IPS-18a (cell line): ENCODE results near the gene DCAKD.

Source experiments
- H3K27ac ChIP-seq: one replicate; pipeline ENCODE4 v1.5.1; 2013; ENCODE audit warnings: low read length
- H3K27me3 ChIP-seq: one replicate; pipeline ENCODE4 v1.6.1; 2013; ENCODE audit warnings: mild to moderate bottlenecking, low read length; ENCODE audit not compliant: control insufficient read depth, insufficient read depth
- H3K36me3 ChIP-seq: one replicate; pipeline ENCODE4 v1.6.1; 2013; ENCODE audit warnings: low read depth, low read length; ENCODE audit not compliant: control insufficient read depth
- H3K4me1 ChIP-seq: one replicate; pipeline ENCODE4 v1.6.1; 2013; ENCODE audit warnings: low read depth, low read length; ENCODE audit not compliant: control insufficient read depth
- H3K4me3 ChIP-seq: one replicate; pipeline ENCODE4 v1.5.1; 2013; ENCODE audit warnings: low read length
- H3K9ac ChIP-seq: one replicate; pipeline ENCODE4 v1.6.1; 2013; ENCODE audit warnings: mild to moderate bottlenecking, low read length, moderate library complexity
- H3K9me3 ChIP-seq: one replicate; pipeline ENCODE4 v1.6.1; 2013; ENCODE audit warnings: low read depth, low read length; ENCODE audit not compliant: control insufficient read depth

DCAKD gene

DNA sequence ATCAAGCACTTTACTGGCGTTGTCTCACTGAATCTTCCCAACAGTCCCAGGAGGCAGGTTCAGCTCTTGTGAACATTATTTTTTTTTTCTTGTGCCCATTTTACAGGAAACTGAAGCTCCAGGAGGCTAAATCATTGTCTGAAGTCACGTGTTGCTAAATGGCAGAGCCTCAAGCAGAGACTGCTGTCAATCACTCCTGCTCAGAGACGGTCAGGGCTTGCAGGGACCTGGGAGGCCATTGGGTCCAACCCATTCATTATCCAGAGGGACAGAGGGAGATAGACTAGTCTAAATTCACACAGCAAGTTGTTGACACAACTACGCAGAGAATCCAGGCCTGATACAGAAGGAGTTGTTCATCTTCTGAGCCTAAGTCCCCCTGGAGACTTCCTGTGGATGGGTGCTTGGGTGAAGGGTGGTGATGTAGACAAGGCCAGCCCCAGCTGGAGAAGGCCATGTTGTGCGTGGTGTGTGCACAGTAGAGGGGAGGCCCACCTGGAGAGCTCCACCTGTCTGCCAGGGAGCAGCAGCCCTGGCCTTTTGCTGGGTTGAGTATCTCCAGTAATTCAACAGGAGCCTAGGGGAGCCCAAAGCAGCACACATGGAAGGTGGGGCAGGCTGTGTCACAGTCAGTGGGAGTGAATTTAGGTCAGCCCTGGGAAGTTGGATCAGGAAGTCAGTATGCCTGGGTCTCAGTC is 59.0 kb downstream of the DCAKD start:
- no peaks in the 10 kb centered on the region for H3K36me3 ChIP-seq
- peaks cover 3% of the 10 kb centered on the region for H3K4me1 ChIP-seq
- H3K9ac ChIP-seq: no peak overlapping the region
- H3K9me3 ChIP-seq: no peaks in the 10 kb centered on the region
- H3K27me3 ChIP-seq: no peaks in the 10 kb centered on the region
- H3K4me3 ChIP-seq: no peak overlapping the region
- no peak overlapping the region for H3K27ac ChIP-seq

DNA sequence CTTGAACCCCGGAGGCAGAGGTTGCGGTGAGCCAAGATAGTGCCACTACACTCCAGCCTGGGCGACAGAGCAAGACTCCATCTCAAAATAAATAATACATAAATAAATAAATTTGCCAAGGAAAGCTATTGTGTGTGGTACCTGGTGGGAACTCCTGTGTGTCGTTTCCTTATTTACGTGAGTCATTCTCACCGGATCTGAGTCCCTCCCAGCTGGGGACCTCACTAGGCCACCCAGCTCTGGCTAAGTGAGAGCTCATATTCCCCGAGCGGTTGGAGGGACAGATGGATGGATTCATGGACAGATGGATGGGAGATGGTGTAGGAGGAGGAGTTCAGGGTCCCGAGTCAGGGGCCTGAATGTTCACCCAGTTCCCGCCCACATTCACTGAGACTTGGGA is 60.4 kb downstream of the DCAKD start:
- H3K36me3 ChIP-seq: no peaks in the 10 kb centered on the region
- peaks cover 3% of the 10 kb centered on the region for H3K4me1 ChIP-seq
- no peaks in the 10 kb centered on the region for H3K27me3 ChIP-seq
- H3K9ac ChIP-seq: no peak overlapping the region
- H3K9me3 ChIP-seq: no peaks in the 10 kb centered on the region
- no peak overlapping the region for H3K27ac ChIP-seq
- no peak overlapping the region for H3K4me3 ChIP-seq

GRCh38 chr17:44989552-44990138 is 61.8 kb downstream of the DCAKD start:
- H3K4me1 ChIP-seq: peaks cover 3% of the 10 kb centered on the region
- no peak overlapping the region for H3K27ac ChIP-seq
- H3K36me3 ChIP-seq: no peaks in the 10 kb centered on the region
- no peaks in the 10 kb centered on the region for H3K9me3 ChIP-seq
- no peak overlapping the region for H3K9ac ChIP-seq
- H3K27me3 ChIP-seq: no peaks in the 10 kb centered on the region
- H3K4me3 ChIP-seq: no peak overlapping the region

DNA sequence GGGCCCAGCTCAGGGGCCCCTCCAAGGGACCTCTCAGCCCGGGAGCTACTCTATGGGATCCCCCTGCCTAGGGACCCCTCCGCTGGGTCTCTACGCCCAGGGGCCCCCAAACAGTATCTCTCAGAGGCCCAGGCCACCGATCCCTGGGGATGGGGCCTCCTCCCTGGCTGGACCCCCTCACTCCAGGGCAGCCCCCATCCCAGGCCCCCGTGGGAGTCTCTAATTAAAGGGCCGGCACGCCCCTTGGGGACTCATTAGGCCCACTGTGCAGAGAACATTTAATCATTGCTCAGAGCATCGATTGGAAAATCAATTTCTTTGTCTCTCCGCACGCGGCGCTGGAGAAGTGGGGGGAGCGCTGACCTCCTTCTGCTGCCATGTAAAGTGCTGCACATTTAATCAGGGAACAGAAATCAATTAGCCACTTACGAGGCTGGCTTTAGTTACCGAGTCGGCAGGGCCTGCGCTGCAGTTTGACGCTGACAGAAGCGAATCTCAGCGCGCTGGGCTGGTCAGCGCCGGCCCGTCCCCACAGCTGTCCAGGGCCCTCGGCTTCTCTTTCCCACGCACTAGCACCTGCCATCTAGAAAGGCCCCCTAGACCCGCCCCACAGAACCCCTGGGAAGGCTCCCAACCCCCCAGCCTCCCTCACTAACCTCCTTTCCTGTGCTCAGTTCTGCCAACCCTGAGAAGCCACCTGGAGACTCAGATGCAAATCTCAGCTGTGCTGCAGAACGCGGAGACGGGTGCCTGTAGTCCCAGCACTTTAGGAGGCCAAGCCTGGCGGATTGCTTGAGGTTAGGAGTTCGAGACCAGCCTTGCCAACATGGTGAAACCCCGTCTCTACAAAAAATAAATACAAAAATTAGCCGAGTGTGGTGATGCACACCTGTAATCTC is 63.1 kb downstream of the DCAKD start:
- H3K27me3 ChIP-seq: no peaks in the 10 kb centered on the region
- H3K9me3 ChIP-seq: no peaks in the 10 kb centered on the region
- H3K4me1 ChIP-seq: peaks cover 3% of the 10 kb centered on the region
- no peak overlapping the region for H3K27ac ChIP-seq
- H3K36me3 ChIP-seq: no peaks in the 10 kb centered on the region
- peak overlapping the region; percentile 16 for H3K9ac ChIP-seq
- H3K4me3 ChIP-seq: peak overlapping the region; percentile 31

DNA sequence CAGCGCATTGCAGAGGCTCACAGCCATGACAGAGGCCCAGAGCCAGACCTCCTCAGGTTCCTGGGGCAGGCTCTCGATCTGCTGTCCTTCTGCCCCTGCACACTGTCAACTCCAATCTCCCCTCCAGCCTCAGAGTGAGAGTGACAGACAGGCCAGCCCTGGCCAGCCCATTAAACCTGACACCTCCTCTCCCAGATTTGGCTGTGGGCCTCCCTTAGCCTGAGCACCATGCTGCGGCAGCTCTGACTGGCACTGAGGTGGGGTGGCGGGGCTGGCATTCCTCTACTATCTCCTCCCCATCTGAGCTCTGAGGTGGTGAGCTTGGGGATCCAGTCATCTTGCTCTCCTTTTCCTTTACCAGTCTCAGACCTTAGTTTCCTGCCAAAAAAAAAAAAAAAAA is 67.9 kb downstream of the DCAKD start:
- Histone ChIP-seq H3K27me3 (no peaks in the 10 kb centered on the region), H3K36me3 (no peaks in the 10 kb centered on the region), H3K27ac (no peak overlapping the region), H3K4me1 (no peaks in the 10 kb centered on the region), H3K9ac (no peak overlapping the region), H3K4me3 (no peak overlapping the region), H3K9me3 (no peaks in the 10 kb centered on the region)

GRCh38 chr17:44982113-44982702 is 69.2 kb downstream of the DCAKD start:
- Histone ChIP-seq H3K9ac (no peak overlapping the region), H3K27me3 (no peaks in the 10 kb centered on the region), H3K9me3 (no peaks in the 10 kb centered on the region), H3K4me1 (no peaks in the 10 kb centered on the region), H3K27ac (no peak overlapping the region), H3K36me3 (no peaks in the 10 kb centered on the region), H3K4me3 (no peak overlapping the region)

- Histone ChIP-seq H3K27ac (no peak overlapping the region), H3K9ac (no peak overlapping the region), H3K9me3 (no peaks in the 10 kb centered on the region), H3K27me3 (no peaks in the 10 kb centered on the region), H3K4me1 (no peaks in the 10 kb centered on the region), H3K4me3 (no peak overlapping the region), H3K36me3 (no peaks in the 10 kb centered on the region)
These were observed 70.0 kb downstream of the DCAKD start for GRCh38 chr17:44981221-44981968.

DNA sequence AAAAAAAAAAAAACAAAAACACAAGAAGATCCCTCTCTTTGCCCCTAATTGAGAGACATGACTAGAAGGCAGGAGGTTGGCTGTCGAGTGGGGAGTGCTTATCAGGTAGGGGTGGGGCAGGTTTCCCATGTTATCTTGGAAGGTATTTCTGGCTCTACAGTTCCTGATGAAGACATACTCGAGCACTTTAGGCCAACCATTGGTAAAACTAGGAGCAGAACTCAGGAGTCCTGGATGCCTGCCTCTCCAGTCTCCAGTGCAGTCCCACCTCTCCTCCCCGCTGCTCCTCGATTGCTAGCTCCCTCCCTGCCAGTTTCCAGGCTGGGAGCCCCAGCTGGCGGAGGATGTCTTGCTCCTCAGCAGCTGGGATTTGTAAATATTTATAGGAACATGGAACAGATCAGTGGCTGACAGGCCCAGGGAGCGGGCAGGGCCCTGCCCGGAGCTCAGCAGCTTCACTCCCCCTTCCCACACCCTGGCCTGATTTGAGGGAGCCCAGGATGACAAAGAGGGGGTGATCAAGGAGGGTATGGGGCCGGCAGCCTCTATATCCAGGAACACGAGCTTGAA is 71.9 kb downstream of the DCAKD start:
- H3K27ac ChIP-seq: no peak overlapping the region
- H3K4me1 ChIP-seq: no peaks in the 10 kb centered on the region
- no peak overlapping the region for H3K4me3 ChIP-seq
- H3K9me3 ChIP-seq: no peaks in the 10 kb centered on the region
- H3K9ac ChIP-seq: no peak overlapping the region
- H3K36me3 ChIP-seq: no peaks in the 10 kb centered on the region
- no peaks in the 10 kb centered on the region for H3K27me3 ChIP-seq

GRCh38 chr17:44978807-44979206 is 72.6 kb downstream of the DCAKD start:
- Histone ChIP-seq H3K9ac (no peak overlapping the region), H3K4me1 (no peaks in the 10 kb centered on the region), H3K4me3 (no peak overlapping the region), H3K27ac (no peak overlapping the region), H3K36me3 (no peaks in the 10 kb centered on the region), H3K27me3 (no peaks in the 10 kb centered on the region), H3K9me3 (no peaks in the 10 kb centered on the region)

DNA sequence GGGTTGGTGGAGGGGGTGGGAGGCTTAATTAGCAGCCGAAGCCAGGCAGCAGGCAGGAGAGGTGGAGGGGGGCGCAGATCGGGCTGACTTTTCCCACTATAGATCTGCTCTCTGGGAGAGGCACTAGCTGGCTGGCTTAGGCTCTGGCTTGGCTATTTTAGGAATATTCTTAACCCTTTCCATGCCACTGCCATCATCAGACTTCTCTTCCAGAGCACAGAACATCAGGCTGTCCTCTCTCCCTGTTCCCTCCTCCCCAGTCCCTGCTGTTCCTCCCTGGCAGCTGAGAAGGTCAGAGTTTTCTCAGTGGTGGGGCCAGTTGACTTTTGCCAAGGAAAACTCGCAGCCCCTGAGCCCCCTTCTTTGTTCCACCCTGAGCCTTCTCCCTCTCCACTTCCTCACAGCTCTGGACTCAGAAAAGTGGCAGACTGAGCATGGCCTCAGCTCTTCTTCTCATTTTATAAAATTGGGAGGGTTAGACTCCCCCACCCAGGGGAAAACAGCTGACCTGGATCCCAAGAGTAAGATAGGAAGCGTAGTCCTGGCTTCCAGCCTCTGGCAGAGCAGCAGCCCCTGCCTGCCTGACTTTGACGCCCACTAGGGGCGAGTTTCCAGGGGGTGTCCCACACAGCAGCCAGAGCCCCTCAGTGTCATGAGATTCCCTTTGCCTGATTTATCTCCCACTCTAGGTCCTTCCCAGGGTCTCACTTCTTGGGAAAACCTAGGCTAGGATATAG is 73.5 kb downstream of the DCAKD start:
- no peak overlapping the region for H3K9ac ChIP-seq

More for the DNA sequence above, 73.5 kb downstream of the DCAKD start:
- no peak overlapping the region for H3K27ac ChIP-seq
- no peaks in the 10 kb centered on the region for H3K27me3 ChIP-seq
- H3K9me3 ChIP-seq: no peaks in the 10 kb centered on the region
- no peak overlapping the region for H3K4me3 ChIP-seq
- H3K36me3 ChIP-seq: no peaks in the 10 kb centered on the region
- H3K4me1 ChIP-seq: no peaks in the 10 kb centered on the region
